IPS DF 19.7 (cell line): ENCODE measurements around the gene SNX13.

Source experiments
- DNase-seq: peaks from one replicate; pipeline ENCODE4 v3.0.0-alpha.2; 2013; ENCODE audit warnings: low read depth, low spot score

Gene SNX13

DNA sequence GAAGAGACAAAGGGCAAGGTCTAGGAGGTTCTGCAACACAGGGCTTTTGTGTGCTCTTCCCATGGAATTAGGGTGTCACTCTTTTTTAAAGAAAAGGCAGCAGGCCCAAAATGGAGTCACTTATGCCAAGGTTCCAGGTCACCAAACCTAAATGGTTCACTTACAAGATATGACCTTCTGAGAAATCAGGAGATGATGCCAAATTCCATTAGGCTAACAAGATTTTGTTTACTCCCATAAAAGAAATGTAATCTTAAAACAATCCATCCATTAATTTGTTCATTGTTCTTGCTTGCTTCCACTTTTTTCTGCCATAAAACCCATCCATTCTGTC, 158.1 kb downstream of the SNX13 start:
- no peak for DNase-seq

DNA sequence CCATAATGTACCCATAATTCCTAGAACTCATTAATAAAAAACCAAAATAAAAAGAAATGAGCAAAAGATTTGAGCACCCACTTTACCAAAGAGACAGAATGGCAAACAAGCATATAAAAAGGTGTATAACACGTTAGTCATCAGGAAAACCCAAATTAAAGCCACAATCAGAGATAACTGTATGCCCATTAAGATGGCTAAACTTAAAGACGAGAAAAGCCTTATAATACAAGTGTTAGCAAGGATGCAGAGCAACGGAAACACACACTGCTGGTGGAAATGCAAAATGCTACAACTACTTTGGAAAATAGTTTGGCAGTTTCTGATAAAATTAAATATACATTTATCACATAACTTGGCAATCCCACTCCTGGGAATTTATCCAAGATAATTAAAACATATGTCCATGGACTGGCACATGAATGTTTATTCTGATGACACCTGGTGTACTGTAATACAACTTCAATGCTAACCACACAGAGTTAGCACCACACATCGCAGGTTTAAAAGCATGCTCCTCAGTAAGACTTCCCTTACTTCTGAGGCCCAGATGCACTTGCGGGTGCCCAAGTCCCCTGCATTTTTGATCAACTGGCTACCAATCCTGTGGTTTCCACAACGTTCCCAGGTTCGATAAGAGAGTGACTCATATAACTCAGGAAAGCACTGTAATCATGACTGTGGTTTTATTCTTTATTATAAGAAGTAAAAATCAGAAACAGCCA, 158.6 kb downstream of the SNX13 start:
- DNase-seq, result no peak

DNA sequence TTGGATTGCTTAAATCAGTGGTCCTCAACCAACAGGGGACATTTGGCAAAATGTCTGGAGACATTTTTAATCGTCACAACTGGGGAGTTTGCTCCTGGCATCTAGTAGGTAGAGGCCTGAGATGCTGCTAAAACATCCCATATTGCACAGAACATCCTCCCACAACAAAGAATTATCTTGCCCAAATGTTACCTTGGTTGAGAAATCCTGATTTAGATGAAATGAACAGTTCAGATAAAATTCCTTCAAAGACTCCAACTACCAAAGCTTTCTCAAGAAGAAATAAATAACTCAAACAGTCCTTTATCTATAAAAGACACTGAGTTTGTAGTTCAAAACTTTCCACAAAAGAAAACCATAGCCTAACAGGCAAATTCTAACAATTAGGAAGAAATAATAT, 160.9 kb downstream of the SNX13 start:
- DNase-seq, result no peak

DNA sequence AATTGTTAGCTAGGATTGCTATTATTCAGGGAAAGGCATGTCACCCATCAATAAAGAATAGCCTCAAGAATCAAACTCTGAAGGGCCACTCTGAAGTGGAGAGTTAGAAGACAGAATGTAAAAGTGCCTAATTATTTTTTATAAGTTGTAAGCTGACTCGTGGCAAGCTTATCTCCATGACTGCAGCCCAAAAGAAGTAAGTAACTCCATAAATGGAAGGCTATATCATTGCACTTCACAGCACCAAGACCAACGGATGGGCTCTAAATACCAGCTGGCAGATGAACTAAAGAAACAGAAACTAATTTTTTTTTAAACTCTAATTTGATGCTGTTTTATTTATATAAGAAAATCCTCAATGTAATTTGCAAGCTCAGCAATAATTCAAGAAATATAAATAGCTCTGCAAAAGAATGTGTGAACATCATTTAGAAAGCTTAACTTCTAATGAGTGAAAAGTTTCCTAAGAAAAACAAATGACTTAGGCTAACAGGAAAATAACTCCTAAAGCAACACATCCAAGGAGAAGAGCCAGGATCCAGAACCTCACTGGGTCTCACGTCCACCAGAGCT, 165.5 kb downstream of the SNX13 start:
- no peak for DNase-seq

DNA sequence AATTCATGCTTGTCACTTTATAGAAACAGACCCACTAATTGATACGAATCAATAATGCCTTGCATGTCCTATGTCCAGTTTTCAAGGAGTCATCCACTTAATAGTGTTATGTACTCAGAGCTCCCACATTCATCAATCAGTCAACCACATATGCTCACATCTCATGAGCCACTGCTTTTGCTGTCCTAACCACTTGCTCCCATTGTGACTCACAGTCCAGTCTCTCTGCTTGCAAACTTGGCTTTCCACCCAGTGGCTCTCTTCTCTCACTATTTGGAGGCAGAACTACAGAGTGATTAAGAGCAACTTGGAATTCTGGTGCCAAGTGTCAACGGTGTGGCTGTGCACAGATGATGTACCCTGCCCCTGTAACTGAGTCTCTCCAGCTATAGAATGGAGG, 166.0 kb downstream of the SNX13 start:
- DNase-seq, result no peak

DNA sequence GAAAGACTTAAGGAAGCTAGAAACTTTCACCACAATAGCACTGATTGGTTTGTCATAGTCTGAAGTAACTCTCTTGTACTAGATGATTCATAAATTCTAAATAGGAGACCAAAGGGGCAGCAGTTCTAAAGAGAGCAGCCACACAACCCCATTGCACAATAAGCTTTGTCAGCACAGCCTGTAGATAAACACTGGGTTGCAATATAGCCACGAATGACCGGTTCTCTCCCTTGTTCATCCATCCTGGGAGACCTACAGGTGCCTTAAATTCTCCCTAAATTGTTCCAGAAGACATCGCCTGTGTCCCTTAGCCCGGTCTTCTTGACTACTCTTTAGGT, 167.0 kb downstream of the SNX13 start:
- no peak for DNase-seq

DNA sequence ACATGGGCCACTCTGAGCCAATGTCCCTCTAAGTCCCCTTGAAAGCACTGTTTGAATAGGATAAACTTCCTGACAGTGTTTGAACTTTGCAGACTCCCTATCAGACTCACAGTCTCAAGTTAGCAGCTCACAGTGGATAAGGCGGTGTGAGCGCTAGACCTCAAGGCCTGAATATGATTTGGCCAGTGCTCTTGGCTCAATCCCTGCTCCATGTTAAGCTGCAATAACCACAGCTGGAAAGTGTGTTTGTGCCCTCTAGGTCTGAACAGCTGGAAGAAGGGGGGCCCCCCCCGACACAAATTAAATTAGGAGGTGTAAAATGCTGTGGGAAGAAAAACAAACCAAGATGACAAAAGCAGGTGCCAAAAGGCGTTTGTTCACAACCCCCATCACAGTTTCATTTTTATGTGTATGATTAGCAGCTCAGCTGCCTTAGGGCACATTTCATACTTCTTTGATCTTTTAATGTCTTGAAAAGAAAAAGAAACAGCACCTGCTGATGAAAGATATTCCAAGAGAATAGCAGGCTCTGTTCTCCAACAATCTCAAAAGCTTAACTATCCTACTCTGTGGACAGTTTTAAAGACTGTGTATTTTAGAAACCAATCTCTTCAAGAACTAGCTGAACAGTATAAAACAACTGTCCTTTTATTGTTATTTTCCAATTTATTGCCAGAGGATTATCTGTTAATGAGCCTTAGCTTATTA, 167.6 kb downstream of the SNX13 start:
- no peak for DNase-seq

DNA sequence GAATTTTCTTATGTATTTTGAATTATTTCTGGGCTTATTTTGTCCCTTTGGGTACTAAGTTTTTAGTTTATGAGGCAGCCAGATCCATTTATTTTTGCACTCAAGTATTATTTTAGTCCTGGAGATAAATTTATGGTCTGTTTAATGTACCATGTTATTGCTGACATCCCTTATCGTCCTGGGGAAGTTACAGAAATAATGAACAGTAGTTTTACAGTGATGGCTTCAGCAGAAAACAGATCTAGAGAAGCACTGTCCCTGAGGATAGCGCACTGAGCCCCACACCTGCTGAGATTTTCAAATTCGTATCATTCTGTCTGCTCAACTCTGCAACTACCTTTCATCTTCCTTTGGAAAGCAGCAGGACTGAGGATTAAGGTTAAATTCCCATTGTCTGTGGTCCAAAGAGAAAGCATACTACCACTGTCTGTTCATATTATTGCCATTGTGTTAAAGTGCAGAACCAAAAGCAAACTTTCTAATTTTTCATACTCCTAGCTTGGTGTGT, 168.3 kb downstream of the SNX13 start:
- DNase-seq, result no peak

DNA sequence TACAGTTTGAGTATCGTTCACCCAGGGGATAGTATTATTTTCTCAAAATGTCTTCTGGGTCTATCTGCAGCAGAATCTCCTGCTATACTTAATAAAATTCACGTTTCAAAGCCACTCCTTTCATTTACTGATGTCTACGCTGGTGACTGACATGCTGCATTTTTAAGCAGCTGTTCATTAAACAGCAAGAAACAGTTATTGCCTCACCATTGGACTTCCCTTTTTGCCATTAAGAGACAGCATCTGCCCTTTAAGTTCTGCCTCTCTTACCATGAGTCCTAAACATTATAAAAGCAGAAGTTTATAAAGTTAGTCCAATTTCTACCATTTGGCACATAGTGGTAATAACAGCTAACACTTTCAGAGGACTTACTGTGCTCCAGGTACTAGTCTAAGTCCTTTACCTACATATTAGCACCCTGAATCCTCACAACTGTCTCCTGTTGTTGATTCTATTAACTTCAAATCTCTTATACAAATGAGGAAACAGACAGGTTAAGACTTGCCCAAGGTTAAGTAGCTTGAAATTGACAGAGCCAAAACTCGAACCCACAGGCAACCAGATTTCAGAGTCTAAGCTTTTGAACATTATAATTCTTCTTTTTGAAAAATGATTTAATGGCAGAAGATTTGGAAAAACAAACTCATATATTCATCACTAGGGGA, 169.5 kb downstream of the SNX13 start:
- no peak for DNase-seq

DNA sequence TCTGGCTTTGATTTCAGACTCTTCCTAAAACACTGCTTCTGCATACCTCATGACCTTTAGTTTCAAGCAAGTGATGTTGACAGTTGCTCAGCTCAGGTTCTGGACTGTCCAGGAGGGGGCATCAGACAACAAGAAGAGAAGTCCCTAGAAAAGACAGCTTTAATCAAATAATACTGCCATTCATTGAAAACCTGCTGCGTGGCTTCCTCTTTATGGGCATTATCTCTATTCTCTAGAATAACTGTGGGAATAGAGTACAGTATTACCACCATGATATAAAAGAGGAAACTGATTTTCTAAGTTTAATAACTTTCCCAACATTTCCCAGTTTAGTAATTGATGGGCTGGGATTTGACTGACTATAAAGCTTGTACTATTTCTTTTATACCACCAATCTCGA, 170.4 kb downstream of the SNX13 start:
- DNase-seq, result no peak

DNA sequence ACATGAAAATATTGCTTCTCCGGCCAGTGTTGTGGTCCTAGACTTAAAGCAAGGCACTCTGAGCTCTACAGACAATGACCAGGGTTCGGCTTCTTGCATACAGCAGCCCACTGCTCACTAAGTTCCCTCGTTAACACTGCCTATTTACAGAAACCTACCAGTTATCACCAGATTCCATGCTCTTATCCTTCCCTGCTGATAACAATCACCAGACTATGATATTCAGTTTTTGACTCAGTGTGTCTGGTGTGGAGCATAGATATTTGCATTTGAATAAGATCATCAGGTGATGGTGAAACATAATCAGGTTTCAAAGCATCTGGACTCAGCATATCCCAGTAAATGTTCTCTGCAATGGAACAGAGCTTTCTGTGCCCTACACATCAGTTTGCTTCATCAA, 182.3 kb downstream of the SNX13 start:
- DNase-seq, result no peak

DNA sequence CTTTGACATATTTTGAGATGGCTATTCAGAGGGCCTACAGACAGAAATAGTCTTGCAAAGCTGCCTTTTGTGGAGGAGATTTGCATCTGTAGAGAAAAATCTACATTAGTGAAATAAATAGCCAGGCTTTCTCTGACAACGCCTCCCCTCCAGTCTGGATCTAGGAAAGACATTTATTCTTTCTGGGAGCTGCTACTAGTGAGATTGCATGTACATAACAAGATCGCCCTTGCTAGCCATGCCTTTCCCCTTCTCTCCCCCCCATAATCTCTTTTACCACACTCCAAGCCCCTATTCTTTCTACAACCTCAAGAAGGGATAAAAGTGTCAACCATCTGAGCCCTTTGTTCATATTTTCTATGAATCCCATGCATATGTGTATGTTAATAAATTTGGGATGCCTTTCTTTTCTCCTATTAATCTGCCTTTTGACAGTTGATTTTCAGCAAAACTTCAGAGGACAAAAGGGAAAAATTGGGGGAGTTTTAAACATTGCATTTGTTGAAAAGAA, 194.2 kb downstream of the SNX13 start:
- no peak for DNase-seq

DNA sequence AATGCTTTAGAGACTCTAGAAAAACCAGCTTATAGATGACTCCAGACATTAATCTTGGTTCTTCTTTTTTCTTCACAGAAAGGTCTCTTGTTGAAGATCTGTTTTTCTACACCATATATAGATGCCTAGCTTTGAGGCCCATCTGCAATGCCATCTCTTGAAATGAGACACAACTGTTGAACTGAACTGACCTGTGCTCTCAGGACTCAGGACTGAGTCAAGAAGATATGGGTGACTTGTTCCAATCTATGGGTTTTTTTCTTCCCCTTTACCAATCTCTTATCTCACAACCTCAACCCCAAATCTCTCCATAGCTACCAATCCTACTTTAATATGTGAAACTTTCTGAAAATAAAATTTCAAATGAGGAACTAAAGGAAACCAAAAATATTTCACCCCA, 194.7 kb downstream of the SNX13 start:
- DNase-seq, result no peak

DNA sequence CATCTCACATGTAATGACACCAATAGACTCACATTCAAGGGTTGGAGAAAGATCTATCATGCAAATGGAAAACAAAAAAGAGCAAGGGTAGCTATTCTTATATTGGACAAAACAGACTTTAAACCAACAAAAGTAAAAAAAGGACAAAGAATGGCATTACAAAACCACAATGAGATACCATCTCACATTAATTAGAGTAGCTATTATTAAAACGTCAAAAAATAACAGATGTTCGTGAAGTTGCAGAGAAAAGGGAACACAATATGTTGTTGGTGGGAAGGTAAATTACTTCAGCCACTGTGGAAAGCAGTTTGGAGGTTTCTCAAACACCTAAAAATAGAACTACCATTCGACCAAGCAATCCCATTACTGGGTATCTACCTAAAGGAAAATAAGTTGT, 197.0 kb downstream of the SNX13 start:
- DNase-seq, result no peak

DNA sequence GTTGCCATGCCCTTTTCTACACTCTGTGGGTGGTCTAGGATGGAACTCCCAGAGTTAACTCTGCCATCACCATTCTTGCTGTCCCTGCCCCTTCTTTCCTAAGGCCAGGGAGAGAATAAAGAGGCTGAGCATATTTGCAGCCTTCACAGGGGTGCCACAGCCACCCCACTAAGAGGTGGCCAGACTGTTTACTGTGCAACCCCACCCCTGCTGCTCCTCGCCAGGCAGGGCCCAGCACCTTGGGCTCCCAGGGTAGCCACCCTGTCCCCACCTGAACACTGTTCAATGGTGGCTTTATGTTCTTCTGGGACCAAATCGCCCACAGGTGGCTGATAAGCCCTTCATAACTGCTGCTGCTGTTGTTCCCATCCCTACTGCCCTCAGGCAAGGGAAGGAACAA, 198.9 kb downstream of the SNX13 start:
- no peak for DNase-seq
